Lung (tissue), 12 donors: ENCODE results near the gene ARHGAP8. TPM values are rescaled to one million over a fixed set of nuclear protein-coding genes. Genes with fewer than 3 reads are reported as not detected.

Experiments used
- ATAC-seq: fragments of 200-7000 bp; cut with Tn5 transposase; one replicate; pipeline ENCODE4 v1.9.1; 2020; ENCODE audit warnings: moderate number of reproducible peaks; ENCODE audit not compliant: insufficient read depth, low FRiP score
- DNase-seq, 3 donors: peaks; one replicate each; pipeline ENCODE4 v3.0.0-alpha.2; 2013 to 2017
- H3K27ac ChIP-seq, 2 donors: one replicate each; pipeline ENCODE4 v1.5.1; 2013; ENCODE audit warnings: mild to moderate bottlenecking in 2 of 2, moderate library complexity in 2 of 2, control low read depth in 1 of 2, inconsistent platforms in 1 of 2, low read depth in 1 of 2, low read length in 1 of 2
- H3K27me3 ChIP-seq, 3 donors: one replicate each; pipeline ENCODE4 v1.5.1; 2013; ENCODE audit warnings: low read length in 2 of 3; ENCODE audit not compliant: control insufficient read depth in 3 of 3, insufficient read depth in 3 of 3
- H3K36me3 ChIP-seq, 4 donors: one replicate each; pipeline ENCODE4 v1.5.1; 2013; ENCODE audit warnings: low read length in 4 of 4, mild to moderate bottlenecking in 1 of 4, moderate library complexity in 1 of 4; ENCODE audit not compliant: control insufficient read depth in 4 of 4, insufficient read depth in 4 of 4
- H3K4me1 ChIP-seq, 5 donors: one replicate each; pipeline ENCODE4 v1.5.1; 2013; ENCODE audit warnings: low read length in 5 of 5, mild to moderate bottlenecking in 2 of 5, moderate library complexity in 1 of 5; ENCODE audit not compliant: control insufficient read depth in 5 of 5, insufficient read depth in 5 of 5
- H3K4me3 ChIP-seq: one replicate; pipeline ENCODE4 v1.5.1; 2013; ENCODE audit warnings: mild to moderate bottlenecking, control low read depth, moderate library complexity
- H3K9ac ChIP-seq, 2 donors: one replicate each; pipeline ENCODE4 v1.5.1; 2013; ENCODE audit warnings: low read length in 2 of 2, control low read depth in 1 of 2; ENCODE audit not compliant: insufficient read depth in 1 of 2
- H3K9me3 ChIP-seq, 4 donors: one replicate each; pipeline ENCODE4 v1.5.1; 2013; ENCODE audit warnings: low read length in 3 of 4, mild to moderate bottlenecking in 1 of 4, moderate library complexity in 1 of 4; ENCODE audit not compliant: control insufficient read depth in 4 of 4, insufficient read depth in 3 of 4
- WGBS, 2 donors: extraction: QIAGEN DNeasy Blood & Tissue Kit; methylation state at CpG; one replicate each; pipeline ENCODE4 v1.1.7; 2013; 5-methylcytosine and 5-hydroxymethylcytosine counted together
- polyA plus RNA-seq, 2 donors: library from polyadenylated mRNA; stranded (reverse); fragments of 200-250 nt; gene quantifications; one replicate each; pipeline ENCODE4 v1.2.1, GENCODE V29; 2013
- total RNA-seq, 2 donors: library from RNA; depleted of rRNA in 1 of 2; stranded (reverse); fragments of >200 nt in 1 of 2; gene quantifications; one replicate each; pipeline ENCODE4 v1.2.1, GENCODE V29; 2014 to 2021
- TF ChIP-seq, protein P1 (sequence below): IDR thresholded peaks from 2 replicates; pipeline ENCODE4 v1.5.1; 2012; ENCODE audit warnings: mild to moderate bottlenecking; ENCODE audit errors: control extremely low read depth, extremely low read depth
- donor health status: control.
- donor health status: control.
- donor health status: Bipolar disorder and iron deficiency.
- donor health status: healthy.
- donor health status: DM: yes; HTN: yes; CAD: no.

Gene ARHGAP8
- total and polyA plus RNA-seq, 4 donors: 6.8 to 21.6 (median 16.5) TPM

DNA sequence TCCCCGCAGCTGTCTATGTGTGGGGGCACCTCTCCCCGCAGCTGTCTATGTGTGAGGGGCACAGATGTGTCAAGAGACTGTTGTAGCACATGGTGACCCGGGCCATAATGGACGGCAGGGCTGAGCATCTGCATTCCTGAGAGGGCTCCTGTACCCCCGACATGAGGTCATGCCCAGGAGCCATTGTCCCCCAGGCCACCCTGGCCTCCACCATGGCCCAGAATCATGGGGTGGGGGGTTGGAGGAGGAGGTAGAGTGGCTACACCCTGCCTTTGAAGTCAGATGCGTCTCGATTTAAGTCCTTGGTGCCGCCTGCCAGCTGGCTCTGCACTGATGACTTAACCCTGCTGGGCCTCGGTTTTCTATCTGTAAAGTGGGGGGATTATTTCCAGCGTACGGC lies 49.1 kb downstream of the ARHGAP8 start:
- H3K27ac ChIP-seq: no peak overlapping the region
- no peak overlapping the region for H3K9ac ChIP-seq
- H3K36me3 ChIP-seq: no peaks in the 10 kb centered on the region
- peaks cover 0 to 2% (median 0%) of the 10 kb centered on the region in 4 donors for H3K9me3 ChIP-seq
- no peaks in the 10 kb centered on the region for H3K27me3 ChIP-seq
- H3K4me1 ChIP-seq: peaks cover 0 to 11% (median 5%) of the 10 kb centered on the region in 5 donors
- no peak for DNase-seq
- no peak for ATAC-seq
- WGBS, 2 donors: 59 to 76% methylated on average over 11 of the region's 11 CpGs
- H3K4me3 ChIP-seq: no peak overlapping the region
- TF ChIP-seq, protein P1, sequence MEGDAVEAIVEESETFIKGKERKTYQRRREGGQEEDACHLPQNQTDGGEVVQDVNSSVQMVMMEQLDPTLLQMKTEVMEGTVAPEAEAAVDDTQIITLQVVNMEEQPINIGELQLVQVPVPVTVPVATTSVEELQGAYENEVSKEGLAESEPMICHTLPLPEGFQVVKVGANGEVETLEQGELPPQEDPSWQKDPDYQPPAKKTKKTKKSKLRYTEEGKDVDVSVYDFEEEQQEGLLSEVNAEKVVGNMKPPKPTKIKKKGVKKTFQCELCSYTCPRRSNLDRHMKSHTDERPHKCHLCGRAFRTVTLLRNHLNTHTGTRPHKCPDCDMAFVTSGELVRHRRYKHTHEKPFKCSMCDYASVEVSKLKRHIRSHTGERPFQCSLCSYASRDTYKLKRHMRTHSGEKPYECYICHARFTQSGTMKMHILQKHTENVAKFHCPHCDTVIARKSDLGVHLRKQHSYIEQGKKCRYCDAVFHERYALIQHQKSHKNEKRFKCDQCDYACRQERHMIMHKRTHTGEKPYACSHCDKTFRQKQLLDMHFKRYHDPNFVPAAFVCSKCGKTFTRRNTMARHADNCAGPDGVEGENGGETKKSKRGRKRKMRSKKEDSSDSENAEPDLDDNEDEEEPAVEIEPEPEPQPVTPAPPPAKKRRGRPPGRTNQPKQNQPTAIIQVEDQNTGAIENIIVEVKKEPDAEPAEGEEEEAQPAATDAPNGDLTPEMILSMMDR: no peak

DNA sequence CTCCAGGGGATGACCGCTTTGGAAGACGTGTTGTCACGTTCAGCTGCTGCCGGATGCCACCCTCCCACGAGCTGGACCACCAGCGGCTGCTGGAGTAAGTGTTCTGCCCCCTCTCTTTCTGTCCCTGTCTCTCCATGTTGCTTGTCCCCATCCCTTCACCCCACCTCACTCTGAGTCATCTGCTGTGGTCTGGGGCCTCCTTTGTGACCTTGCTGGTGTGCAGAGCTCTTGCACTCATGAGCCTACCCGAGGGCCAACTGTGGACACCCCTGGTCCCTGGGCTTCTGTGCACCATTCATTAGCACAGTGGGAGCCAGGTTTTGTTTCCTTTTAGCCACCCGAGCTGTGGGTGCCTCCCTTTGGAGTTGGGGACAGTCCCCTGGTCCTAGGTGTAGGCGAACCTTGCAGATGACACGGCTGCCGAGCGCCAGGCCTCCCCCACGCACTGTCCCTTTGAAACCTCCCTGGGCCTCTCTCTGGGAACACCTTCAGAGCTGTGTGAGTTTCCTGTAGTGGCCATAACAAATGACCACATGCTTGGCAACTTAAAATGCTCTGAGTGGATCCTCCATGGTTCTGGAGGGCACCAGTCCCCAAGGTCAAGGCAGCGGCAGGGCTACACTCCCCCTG lies 49.8 kb downstream of the ARHGAP8 start:
- 83 to 93% methylated on average over 14 of the region's 14 CpGs for WGBS, 2 donors

DNA sequence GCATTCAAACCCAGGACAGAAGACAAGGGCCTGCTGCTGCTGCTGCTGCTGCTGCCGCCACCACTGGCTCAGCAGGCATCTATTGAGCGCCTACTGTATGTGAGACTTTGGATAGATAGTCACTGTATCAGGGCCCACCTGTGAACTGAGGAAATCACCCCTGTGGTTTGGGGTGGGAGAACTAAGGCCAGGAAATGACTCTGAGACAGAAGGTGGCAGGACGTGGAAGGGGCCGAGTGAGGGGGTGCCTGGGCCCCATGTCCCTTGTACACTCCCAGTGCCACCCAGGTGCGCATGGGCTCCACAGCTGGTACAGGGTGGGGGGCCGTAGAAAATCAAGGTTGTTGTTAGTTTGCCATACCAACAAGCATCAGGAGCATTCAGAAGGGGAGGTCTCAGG lies 50.6 kb downstream of the ARHGAP8 start:
- ATAC-seq: no peak
- TF ChIP-seq, protein P1: no peak

More for the DNA sequence above, 49.8 kb downstream of the ARHGAP8 start:
- peaks cover 0 to 9% (median 2%) of the 10 kb centered on the region in 5 donors for H3K4me1 ChIP-seq
- TF ChIP-seq, protein P1: no peak
- H3K9me3 ChIP-seq: peaks cover 0 to 2% (median 0%) of the 10 kb centered on the region in 4 donors
- no peaks in the 10 kb centered on the region for H3K36me3 ChIP-seq
- DNase-seq: no peak
- H3K27me3 ChIP-seq: no peaks in the 10 kb centered on the region
- no peak overlapping the region for H3K4me3 ChIP-seq
- H3K9ac ChIP-seq: no peak overlapping the region
- no peak for ATAC-seq
- no peak overlapping the region for H3K27ac ChIP-seq

More for the DNA sequence above, 50.6 kb downstream of the ARHGAP8 start:
- no peak overlapping the region for H3K4me3 ChIP-seq
- H3K9me3 ChIP-seq: peaks cover 0 to 2% (median 0%) of the 10 kb centered on the region in 4 donors
- H3K36me3 ChIP-seq: no peaks in the 10 kb centered on the region
- no peak overlapping the region for H3K27ac ChIP-seq
- WGBS, 2 donors: 69 to 71% methylated on average over 6 of the region's 6 CpGs
- H3K9ac ChIP-seq: no peak overlapping the region
- no peak for DNase-seq
- peaks cover 0 to 5% (median 0%) of the 10 kb centered on the region in 5 donors for H3K4me1 ChIP-seq
- H3K27me3 ChIP-seq: no peaks in the 10 kb centered on the region
